Colonic mucosa (tissue), 4 donors: ENCODE measurements around the gene IFT81. TPM values are rescaled to one million over a fixed set of nuclear protein-coding genes. Genes with fewer than 3 reads are reported as not detected.

ENCODE experiments used
- DNase-seq: peaks from one replicate; pipeline ENCODE4 v3.0.0-alpha.2; 2020
- H3K27ac ChIP-seq: fragments of 200-600 bp; one replicate; pipeline ENCODE4 v1.8.0; 2021
- H3K27me3 ChIP-seq: fragments of 200-600 bp; one replicate; pipeline ENCODE4 v1.8.0; 2021
- H3K36me3 ChIP-seq: fragments of 200-600 bp; one replicate; pipeline ENCODE4 v1.8.0; 2021
- H3K4me1 ChIP-seq: fragments of 200-600 bp; one replicate; pipeline ENCODE4 v1.8.0; 2021; ENCODE audit warnings: mild to moderate bottlenecking
- H3K4me3 ChIP-seq: fragments of 200-600 bp; one replicate; pipeline ENCODE4 v1.8.0; 2021
- H3K9ac ChIP-seq, 2 donors: one replicate each; pipeline ENCODE4 v1.7.0; 2013; ENCODE audit warnings: control low read depth in 2 of 2, low read depth in 2 of 2, low read length in 2 of 2
- H3K9me3 ChIP-seq: fragments of 200-600 bp; one replicate; pipeline ENCODE4 v1.8.0; 2021
- CTCF ChIP-seq: fragments of 200-600 bp; IDR thresholded peaks from one replicate; pipeline ENCODE4 v1.8.0; 2022; ENCODE audit warnings: antibody characterized with exemption, mild to moderate bottlenecking
- intact Hi-C: fragments of 100-400 bp; cut with DNase I; formaldehyde crosslinking; loops from one replicate; pipeline ENCODE4 v1.14.1; 2022
- total RNA-seq, 2 donors: library from RNA; stranded (reverse); fragmentation: NEBNext Ultra II Directional in 1 of 2; extraction: Animal tissue kit (Norgen Biotek cat#: 25700) in 1 of 2; gene quantifications; one replicate each; pipeline ENCODE4 v1.2.1, GENCODE V29; 2021
- donor health status: healthy.
- donor health status: DM: no; HTN: no; CAD: no.
- donor health status: DM: no; HTN: no; CAD: no.

Gene IFT81
- total RNA-seq, 2 donors from 2014 or later, result 4.2 to 5.3 TPM

- DNase-seq, result no peak
- intact Hi-C loops, result no loop called here
- Histone ChIP-seq H3K27ac (no peak overlapping the region), H3K4me3 (no peak overlapping the region), H3K4me1 (no peaks in the 10 kb centered on the region), H3K9me3 (no peaks in the 10 kb centered on the region), H3K36me3 (no peaks in the 10 kb centered on the region), H3K27me3 (no peaks in the 10 kb centered on the region), H3K9ac (no peak overlapping the region)
- TF ChIP-seq CTCF, result no peak
Measured at GRCh38 chr12:110175201-110175600, 51.0 kb downstream of the IFT81 start.

- Histone ChIP-seq H3K27ac (no peak overlapping the region), H3K9ac (no peak overlapping the region), H3K36me3 (no peaks in the 10 kb centered on the region), H3K27me3 (no peaks in the 10 kb centered on the region), H3K9me3 (no peaks in the 10 kb centered on the region), H3K4me1 (no peaks in the 10 kb centered on the region), H3K4me3 (no peak overlapping the region)
- no peak for DNase-seq
- intact Hi-C loops, result no loop called here
- no peak for TF ChIP-seq CTCF
Measured at GRCh38 chr12:110176745-110177144, 52.6 kb downstream of the IFT81 start.

GRCh38 chr12:110179291-110179690 is 55.1 kb downstream of the IFT81 start:
- Histone ChIP-seq H3K27me3 (no peaks in the 10 kb centered on the region), H3K4me3 (no peak overlapping the region), H3K36me3 (no peaks in the 10 kb centered on the region), H3K27ac (no peak overlapping the region), H3K9ac (no peak overlapping the region), H3K9me3 (no peaks in the 10 kb centered on the region), H3K4me1 (no peaks in the 10 kb centered on the region)
- intact Hi-C loops, result no loop called here
- TF ChIP-seq CTCF, result no peak
- DNase-seq, result no peak

- no peaks in the 10 kb centered on the region for H3K9me3 ChIP-seq
- H3K27me3 ChIP-seq, result no peaks in the 10 kb centered on the region
- no peak overlapping the region for H3K9ac ChIP-seq
- no peak for DNase-seq
- intact Hi-C loops, result no loop called here
- no peak overlapping the region for H3K4me3 ChIP-seq
- H3K36me3 ChIP-seq, result no peaks in the 10 kb centered on the region
- no peak overlapping the region for H3K27ac ChIP-seq
- H3K4me1 ChIP-seq, result no peaks in the 10 kb centered on the region
- TF ChIP-seq CTCF, result no peak
Measured at GRCh38 chr12:110180591-110181005, 56.4 kb downstream of the IFT81 start.

DNA sequence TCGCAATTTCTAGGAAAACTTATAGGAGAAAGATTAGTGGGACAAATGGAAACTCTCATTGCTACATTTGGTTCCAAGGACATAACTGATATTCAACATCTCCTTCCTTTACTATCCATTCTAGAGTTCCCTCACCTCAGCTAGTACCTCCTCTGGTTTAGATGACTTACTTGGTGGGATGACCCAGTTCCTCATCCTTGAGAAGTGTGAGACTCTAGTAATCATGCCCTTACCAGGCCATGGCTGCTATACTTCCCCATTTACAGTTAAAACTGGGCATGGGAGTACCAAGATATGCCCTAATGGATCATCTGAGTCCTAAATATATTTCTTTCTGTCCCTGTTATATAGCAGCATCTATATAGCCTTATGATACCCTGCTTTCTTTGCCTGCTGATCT is 58.1 kb downstream of the IFT81 start:
- TF ChIP-seq CTCF, result no peak
- no peak overlapping the region for H3K4me3 ChIP-seq
- no peaks in the 10 kb centered on the region for H3K27me3 ChIP-seq
- no peak for DNase-seq
- H3K9ac ChIP-seq, result no peak overlapping the region
- no peaks in the 10 kb centered on the region for H3K9me3 ChIP-seq
- no peaks in the 10 kb centered on the region for H3K4me1 ChIP-seq
- H3K36me3 ChIP-seq, result no peaks in the 10 kb centered on the region
- no peak overlapping the region for H3K27ac ChIP-seq
- intact Hi-C loops, result no loop called here

DNA sequence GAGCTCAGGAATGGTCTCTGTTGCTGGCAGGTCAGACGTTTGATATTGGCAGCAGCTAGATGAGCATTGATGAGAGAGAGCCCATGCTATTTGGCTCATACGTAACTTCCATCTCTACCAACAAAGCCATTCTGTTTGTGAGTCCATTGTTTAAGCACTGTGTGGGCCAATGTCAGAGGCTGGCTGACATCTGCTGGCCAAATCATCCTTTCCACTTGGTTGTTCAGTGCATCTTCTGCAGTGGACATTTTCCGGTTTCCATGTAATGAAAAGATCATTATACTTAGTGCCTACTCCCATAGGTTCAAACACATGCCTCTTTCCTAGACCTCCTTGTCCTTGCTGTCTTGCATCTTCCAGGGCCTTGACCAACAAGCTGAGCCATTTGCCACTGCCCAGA is 59.2 kb downstream of the IFT81 start:
- Histone ChIP-seq H3K27ac (no peak overlapping the region), H3K9ac (no peak overlapping the region), H3K4me1 (no peaks in the 10 kb centered on the region), H3K4me3 (no peak overlapping the region), H3K9me3 (no peaks in the 10 kb centered on the region), H3K27me3 (no peaks in the 10 kb centered on the region), H3K36me3 (no peaks in the 10 kb centered on the region)
- intact Hi-C loops, result no loop called here
- DNase-seq, result no peak
- TF ChIP-seq CTCF, result no peak
